ENCODE results near the gene TENM4. TPM values are rescaled to one million over a fixed set of nuclear protein-coding genes. Genes with fewer than 3 reads are reported as not detected.

Gene TENM4
- polyA plus RNA-seq, 1 donor, result 9.0 TPM

DNA sequence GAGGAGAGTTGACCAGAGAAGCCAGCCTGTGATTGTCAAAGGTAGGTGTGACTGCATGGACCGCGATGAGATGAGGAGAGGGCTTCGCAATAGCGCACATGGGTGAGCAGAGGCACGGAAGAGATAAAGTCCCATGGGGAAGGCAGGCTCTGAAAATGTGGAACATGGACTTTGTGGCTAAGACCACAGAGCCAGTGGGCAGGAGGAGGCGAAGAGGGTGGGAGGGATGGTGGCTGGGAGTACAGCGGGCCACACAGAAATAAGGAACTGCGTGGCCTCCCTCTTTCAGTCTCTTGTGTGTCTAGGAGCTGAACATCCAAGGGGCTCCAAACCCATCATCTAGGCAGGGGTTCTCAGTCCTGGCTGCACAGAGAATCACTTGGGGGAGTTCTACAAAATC lies 98.6 kb downstream of the TENM4 start:
- no peak for DNase-seq

DNA sequence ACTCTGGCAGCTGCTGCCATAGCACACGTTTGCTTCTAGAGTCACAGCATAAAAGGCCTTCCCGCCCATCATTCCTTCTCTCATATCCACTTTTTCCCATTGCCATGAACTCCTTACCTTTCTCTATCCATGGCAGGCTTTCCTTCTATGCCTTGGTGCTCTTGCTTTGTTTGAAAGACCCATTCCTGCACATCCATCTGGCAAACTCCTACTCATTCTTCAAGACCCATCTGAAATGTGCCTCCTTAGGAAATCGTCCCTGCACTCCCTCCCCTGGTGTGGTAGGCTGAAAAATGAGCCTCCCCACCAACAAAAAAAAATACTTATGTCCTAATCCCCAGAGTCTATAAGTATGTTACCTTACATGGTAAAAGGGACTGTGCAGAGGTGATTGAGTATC lies 100.3 kb downstream of the TENM4 start:
- DNase-seq, result no peak

DNA sequence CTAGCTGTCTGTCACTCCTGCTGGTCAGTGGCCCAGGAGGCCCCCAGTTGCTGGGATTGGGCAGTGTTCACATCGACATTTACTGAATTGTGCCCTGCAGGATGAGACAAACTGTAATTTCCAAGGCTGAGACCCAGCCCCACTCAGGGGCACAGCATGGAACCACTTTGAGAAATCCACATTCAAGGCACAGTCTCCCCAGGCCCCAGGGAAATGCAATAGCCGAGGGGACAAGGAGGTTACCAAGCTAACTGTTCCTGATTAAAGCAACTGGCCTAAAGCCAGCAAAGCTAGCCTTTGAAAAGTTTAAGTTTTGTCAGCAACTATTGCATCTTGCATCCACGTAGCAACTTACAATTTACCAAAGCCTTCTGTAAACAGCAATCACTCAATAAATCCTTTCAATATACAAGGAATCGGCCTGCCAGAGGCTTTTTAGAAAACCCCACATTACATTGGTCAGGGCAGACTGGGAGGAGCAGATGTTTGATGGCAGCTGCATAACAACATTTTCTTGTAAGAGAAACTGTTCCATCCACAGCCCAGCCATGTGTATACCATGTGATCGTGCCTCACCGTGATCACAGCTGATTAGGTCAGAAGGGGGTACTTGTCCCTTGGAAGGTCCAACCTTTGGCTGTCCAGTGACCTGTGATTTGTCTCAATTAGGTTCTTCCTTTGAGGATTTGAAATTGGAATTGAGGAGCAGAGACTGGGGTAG lies 103.9 kb downstream of the TENM4 start:
- no peak for DNase-seq

DNA sequence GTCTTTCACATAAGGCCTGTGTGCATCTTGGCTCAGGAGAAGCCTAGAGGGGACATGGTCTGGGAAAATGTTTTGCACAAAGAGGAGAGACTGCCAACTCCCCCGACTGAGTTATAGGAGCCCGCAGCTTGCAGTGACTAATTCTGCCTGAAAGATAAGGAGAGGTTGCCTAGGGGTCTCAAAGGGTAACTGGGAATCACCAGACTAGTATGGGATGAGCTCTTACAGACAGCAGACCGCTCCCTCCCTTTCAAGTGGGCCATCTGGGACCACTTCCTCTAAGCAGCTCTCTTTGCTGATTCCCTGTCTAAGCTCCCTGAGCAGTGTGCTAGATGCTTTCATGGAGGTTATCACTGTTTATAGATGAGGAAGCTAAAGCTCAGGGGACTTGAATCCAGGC lies 105.1 kb downstream of the TENM4 start:
- DNase-seq, result no peak

DNA sequence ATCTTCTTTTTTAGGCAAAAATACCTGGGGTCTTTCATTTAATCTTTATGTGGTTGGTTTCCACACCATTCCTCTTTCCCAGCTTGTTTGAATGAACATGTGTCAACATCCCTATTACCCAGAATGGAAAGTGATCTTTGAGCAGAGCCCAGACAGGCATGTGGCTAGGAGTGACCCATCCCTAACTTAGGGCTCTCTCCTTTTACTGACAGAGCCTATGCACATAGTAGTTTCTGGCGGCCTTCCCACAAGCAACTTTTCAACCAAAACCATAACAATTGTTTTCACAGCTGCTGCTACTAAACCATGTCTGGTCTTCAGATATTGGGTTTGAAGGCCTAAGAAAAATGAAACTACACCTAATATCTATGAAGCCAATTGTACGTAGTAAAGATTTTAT lies 107.5 kb downstream of the TENM4 start:
- DNase-seq, result no peak

DNA sequence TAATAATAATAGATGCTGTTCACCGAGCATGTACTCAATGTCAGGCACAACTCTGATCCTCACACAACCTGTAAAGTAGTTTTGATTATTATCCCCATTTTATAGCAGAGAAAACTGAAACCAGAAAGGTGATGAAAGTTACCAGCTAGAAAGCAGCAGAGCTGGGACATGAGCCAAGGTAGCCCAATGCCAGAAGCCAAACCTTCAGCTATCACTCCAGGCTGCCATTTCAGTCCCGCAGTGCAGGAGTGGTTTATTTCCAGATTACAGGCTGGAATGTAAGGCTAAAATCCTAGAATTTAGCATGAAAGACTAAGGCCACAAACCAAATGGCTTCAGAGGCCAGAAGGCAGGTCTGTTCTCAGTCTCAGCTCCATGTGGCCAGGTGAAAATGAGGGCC lies 108.8 kb downstream of the TENM4 start:
- DNase-seq, result no peak

- DNase-seq, result no peak
Measured at GRCh38 chr11:79331203-79331901, 109.5 kb downstream of the TENM4 start.

DNA sequence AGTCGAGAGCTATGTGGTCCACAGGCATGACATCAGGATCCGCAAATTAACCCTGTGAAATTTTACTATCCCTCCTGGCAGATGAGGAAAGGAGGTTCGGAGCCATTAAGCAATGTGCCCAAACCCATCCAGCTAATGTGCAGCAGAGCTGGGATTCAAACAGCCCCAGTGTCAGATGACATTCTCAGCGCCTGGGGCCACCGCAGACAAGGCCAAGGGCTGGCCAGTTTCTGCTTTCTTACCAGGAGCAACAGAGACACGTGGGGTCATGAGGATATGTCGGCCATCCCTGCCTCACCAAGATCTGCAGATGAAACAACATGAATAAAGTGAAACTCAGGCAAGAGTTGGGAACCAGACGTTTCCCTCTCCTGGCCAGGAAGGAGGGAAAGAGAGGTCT lies 110.2 kb downstream of the TENM4 start:
- no peak for DNase-seq

DNA sequence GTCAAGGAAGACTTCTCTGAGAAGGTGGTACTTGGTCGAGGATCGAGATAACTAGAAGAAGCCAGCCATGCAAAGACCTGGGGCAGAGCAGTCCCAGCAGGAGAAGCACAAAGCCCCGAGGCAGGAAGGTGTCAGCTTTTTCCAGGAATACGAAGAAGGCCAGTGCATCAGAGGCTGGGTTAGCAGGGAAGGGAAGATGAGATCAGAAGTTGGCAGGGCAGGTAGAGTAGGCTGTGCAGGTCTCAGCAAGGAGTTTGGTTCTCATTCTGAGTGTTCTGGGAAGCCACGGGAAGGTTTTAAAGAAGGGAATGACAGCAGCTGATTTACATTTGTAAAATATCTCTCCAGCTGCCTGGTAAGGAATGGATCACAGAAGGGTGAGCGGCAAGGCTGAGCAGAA lies 111.3 kb downstream of the TENM4 start:
- no peak for DNase-seq

DNA sequence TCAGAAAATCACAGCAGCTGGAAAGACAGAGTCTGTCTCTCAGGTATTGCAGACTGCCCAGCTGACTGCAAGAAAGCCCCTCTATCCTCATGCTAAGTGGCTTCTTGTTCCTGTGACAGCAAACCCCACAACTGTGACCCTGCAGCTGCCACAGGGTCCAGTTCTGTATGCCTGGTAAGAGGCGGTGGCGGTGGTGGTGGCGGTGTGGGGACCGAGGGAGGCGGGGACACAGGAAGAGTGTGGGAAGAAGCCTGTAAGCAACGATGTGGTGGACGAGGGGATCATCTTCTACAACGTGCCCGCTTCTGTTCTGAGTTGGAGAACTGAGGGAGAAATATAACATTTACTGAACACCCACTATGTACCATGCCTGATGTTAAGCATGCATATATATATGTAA lies 112.4 kb downstream of the TENM4 start:
- DNase-seq, result no peak

- DNase-seq, result no peak
Measured at GRCh38 chr11:79325851-79326250, 115.0 kb downstream of the TENM4 start.

GRCh38 chr11:79321263-79321662 lies 119.6 kb downstream of the TENM4 start:
- no peak for DNase-seq

DNA sequence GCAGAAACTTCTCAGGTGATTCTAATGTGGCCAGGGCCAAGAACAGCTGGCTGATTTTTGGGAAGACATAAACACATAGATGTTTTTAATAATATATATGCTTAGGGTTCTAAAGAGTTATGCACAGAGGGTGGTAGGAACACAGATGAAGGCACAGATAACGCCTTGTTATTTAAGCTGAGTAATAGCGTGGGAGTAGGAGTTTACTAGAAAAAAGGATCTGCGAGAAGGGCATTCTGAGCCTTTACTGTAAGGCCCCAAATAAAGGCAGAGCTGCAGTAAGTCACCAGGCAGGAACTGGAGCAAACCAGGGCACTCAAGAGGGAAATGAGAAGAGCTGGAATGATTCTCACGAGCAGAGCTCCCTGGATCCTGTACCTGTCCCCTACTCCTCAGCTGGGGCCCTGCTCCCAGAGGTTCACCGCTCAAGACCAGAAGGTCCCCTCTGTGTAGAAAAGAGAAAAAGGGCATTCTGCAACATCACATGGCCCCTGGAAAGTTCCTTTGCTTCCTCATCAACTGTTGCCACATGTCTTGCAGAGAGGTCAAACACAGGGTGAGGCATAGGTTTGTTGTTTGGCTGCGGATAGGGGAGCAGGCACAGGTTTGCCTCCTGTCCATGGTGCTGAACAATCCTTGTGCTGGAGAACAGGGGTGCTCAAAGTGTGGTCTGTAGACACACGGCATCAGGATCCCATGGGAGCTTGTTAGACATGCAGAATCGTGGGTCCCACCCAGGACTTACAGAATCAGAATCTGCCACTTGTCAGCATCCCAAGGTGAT lies 125.7 kb downstream of the TENM4 start:
- DNase-seq, result no peak

GRCh38 chr11:79313530-79313913 lies 127.3 kb downstream of the TENM4 start:
- no peak for DNase-seq

DNA sequence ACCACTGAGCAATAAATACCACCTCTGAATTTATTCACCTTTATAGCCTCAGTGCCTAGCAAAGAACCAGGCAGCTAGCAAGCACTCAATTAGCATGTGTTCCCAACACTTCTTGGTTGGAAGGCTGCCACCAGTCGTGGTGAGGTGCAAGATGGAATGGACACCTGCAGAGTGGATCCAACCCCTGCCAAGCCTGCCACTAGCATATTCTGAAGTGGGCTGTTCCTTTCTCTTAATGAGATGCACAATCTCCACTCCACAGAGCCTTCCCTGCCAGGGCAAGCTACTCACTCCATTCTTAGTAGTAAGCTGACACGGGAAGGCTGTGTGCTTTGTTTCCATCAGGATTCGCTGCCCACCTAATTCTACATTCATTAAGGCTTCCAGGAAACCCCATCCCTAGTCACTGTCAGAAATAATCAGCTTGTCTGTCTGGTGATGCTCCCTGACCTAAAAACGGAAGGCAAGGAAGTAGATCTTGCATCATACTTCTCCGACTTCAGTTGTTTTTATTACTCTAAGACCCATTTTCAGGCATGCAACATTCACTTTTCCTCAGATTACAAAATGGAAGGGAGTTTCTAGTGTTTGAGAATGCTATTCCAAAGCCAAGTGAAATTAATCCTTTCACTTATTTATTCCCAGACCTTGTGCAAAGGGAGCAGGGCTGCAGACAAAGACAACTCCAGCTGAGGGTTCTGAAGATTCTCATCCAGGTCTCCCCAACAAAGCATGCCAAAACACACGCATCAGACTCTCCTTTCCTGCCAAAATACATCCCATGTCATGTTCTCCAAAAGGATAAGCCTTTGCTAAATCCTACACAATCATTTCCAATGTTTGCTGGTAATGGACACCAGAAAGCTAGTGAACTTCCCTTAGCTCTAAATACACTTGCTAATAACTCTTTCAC lies 128.0 kb downstream of the TENM4 start:
- DNase-seq, result peak; percentile 15

- no peak for DNase-seq
Measured at GRCh38 chr11:79311461-79311860, 129.4 kb downstream of the TENM4 start.

DNA sequence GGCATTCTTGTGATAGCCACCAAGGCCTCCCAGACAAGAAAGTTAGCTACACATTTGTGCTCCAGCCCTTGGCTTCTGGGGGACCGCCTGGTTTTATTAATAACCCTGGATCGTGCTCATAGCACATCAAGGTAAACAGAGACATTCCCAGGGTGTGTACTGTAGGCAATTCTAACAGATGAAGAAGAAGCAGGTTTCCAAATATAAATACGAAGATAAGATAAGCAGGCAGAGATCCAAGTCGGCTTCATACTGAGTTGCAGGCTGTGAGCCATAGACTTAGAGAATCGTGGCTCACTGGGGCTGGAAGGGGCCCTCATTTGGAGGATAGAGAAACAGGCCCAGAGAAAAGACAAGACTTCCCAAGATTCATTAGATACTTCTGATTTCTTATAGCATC lies 131.4 kb downstream of the TENM4 start:
- DNase-seq, result no peak

- DNase-seq, result no peak
Measured at GRCh38 chr11:79308429-79308828, 132.4 kb downstream of the TENM4 start.

- DNase-seq, result no peak
Measured at GRCh38 chr11:79304599-79305212, 136.1 kb downstream of the TENM4 start.

DNA sequence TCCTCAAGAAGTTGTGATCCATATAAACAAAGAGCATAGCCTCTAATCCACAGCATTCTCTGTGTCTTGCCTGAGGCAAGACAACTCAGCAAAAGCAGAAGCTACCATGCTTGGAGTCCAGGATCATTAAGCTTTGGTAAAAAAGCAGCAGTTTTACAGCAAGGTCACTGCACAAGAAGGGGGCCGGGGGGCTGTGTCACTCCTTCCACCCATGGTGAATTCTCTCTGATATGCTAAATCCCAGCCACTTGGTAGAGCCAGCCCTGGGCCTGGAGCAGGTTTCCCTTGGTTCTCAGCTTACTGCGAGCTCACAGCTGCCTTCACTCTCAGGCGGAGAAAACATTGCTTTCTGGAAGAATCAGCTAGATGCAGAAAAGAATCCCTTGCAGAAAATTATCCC lies 144.7 kb downstream of the TENM4 start:
- DNase-seq, result no peak

DNA sequence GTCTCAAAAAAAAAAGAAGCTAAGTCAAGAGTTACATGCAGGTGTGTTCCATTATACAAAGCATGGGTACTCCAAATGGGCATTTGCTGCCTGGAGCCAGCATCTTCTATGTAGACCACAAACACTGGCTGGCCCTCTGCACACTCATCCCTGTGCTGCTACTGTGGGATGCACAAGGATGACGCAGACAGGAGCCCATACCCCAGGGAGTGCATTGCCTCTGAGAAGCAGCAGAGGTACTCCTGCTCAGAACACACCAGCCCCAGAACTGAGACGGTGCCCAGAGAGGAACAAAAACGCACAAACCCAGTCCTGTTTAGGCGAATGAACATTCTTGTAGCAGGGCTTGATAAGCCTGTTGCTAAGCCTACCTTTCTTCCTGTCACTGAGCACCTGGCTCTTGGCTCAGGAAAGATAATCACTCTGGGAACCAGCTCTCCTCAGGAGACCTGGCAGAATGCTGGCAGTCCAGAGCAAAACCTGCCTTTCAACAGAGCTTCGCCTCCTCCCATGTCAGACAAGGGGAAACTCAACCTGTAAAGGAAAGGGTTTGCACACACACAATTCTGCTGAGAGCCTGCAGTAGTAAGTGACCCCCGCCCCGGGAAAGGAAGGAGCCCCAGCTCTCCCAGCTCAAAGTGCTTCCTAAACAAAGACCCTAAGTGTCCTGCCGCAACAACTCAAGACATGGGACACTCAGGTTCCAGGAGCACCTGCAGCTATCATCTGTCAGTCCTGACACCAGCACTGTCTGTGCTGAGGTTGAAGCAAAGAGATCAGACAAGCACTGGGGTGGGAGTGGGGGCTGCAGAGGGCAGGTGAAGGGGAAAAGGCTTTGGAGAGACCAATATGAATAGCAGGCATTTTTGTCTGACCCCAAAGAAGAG lies 145.7 kb downstream of the TENM4 start:
- no peak for DNase-seq
